Activated T-cell treated with anti-CD3 and anti-CD28 coated beads for 4 hours (primary cell): ENCODE results near the gene IP6K2.
"Not testable (repeated sequence)": the region's sequence is repeated elsewhere in the genome, so short reads cannot be mapped to it uniquely, and the experiment has no call there.

Source experiments
- DNase-seq: peaks from one replicate; pipeline ENCODE4 v3.0.0-alpha.2; 2020

IP6K2 gene, protein sequence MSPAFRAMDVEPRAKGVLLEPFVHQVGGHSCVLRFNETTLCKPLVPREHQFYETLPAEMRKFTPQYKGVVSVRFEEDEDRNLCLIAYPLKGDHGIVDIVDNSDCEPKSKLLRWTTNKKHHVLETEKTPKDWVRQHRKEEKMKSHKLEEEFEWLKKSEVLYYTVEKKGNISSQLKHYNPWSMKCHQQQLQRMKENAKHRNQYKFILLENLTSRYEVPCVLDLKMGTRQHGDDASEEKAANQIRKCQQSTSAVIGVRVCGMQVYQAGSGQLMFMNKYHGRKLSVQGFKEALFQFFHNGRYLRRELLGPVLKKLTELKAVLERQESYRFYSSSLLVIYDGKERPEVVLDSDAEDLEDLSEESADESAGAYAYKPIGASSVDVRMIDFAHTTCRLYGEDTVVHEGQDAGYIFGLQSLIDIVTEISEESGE

GRCh38 chr3:48716982-48717746 is at the start of gene IP6K2:
IP6K2 (minus strand) TSS chr3:48717221; CDS start chr3:48695291, 21,930 bp downstream.
- peak; percentile 99 for DNase-seq

- no peak for DNase-seq
These were observed 48.4 kb upstream of the IP6K2 start for GRCh38 chr3:48765376-48765775.

- no peak for DNase-seq
These were observed 45.8 kb upstream of the IP6K2 start for GRCh38 chr3:48762816-48763215.

- not testable (repeated sequence) for DNase-seq
These were observed 43.0 kb upstream of the IP6K2 start for GRCh38 chr3:48759991-48760540.

DNA sequence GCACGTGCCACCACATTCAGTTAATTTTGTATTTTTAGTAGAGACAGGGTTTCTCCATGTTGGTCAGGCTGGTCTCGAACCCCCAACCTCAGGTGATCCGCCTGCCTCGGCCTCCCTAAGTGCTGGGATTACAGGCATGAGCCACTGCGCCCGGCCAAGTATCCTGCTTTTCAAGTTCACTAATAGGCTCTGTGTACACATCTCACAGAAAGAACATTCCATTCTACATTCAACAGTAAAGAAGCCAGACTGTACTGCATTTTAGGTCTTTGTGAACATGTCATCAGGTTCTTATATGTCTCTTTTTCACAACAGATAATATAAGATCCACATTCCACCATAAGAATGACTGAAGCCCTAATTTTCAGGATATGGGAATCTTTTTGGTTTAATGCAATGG is 42.5 kb upstream of the IP6K2 start:
- not testable (repeated sequence) for DNase-seq

DNA sequence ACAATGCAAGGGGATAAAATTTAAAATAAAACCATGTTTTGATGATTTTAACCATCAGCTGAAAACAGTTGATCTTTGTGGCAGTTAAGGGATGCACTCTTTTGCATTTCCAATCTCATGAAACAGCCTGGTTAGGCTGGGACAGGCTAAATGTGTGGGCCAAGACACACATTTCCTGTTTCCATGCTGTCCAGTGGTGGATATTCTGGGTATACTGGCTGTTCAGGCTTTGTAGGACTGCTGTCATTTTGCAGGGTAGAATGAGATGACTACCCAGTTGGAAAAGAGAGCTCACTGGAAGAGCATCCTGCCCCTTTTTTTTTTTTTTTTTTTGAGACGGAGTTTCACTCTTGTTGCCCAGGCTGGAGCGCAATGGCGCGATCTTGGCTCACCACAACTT is 42.0 kb upstream of the IP6K2 start:
- no peak for DNase-seq

DNA sequence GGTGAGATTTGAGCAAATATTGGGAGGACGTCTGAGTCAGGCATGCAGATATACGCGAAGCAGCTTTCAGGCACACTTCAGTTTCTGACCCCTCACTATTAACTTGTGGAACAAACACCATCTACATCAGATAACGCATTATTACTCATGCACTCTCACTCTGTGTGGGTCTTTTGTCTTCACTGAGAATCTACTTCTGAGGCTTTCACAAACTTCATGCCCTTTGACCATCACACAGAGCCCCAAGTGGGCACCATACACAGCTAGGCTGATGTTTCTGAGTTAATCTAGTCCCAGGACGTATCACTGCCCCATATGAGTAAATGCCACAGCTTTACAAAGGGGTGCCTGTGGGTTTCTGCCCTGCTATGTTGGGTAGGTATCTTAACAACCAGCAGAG is 39.6 kb upstream of the IP6K2 start:
- DNase-seq, result no peak

DNA sequence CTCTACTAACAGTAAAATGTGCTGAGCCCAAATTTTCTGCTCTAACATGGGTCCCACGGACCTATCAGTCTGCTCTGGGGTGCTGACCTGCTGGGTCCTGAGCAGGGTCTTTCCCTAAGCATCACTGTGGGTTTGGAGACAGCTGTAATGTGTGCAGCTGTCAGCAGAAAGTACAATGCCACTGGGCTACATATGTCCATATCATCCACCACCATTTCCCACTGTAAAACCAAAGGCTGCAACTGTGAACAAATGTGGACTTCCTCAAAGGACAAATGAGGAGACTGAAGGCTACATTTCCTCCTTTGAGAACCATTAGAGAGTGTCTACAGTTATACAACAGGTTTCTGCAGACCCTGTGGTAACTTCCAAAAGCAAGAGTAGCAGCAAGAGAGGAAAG is 33.8 kb upstream of the IP6K2 start:
- DNase-seq, result no peak

DNA sequence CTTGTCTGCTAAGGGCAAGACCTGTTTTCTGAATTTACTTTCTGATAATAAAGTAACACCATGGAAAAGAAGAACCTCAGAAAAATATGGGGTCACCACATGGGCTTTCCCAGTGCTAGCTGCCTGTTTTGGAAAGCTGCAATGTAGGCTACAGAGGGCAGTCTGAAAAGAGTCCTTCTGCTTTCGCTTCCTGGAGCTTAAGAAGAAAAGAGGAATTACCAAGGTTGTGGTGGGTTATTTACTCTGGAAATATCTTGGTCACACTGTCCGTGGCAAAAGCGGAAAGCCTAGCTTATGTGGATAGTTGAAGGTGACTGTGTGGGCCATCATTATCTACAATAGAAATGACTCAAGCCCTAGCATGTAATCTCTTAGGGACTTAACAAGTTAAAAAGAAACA is 31.7 kb upstream of the IP6K2 start:
- DNase-seq, result no peak

DNA sequence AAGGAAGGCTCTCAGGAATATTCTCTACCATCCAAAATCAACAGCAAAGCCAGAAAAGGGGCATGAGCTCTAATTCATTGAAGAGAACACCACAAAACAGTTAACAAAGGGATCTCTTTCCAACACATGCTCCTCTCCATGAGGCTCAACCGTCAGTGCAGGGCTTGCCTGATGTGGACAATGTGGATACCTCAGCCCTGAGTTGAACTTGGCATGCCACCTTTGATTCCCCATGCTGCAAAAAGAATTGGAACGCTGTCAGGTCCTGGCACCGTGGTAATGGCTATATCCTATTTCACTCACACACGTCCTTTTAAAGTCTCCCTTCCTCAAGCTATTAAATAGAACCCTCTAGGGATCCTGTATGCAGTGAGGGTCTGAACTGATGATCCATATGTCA is 30.7 kb upstream of the IP6K2 start:
- DNase-seq, result no peak

- no peak for DNase-seq
These were observed 30.1 kb upstream of the IP6K2 start for GRCh38 chr3:48747015-48747615.

- DNase-seq, result no peak
These were observed 26.8 kb upstream of the IP6K2 start for GRCh38 chr3:48743773-48744172.

GRCh38 chr3:48741226-48741625 is 24.2 kb upstream of the IP6K2 start:
- not testable (repeated sequence) for DNase-seq

DNA sequence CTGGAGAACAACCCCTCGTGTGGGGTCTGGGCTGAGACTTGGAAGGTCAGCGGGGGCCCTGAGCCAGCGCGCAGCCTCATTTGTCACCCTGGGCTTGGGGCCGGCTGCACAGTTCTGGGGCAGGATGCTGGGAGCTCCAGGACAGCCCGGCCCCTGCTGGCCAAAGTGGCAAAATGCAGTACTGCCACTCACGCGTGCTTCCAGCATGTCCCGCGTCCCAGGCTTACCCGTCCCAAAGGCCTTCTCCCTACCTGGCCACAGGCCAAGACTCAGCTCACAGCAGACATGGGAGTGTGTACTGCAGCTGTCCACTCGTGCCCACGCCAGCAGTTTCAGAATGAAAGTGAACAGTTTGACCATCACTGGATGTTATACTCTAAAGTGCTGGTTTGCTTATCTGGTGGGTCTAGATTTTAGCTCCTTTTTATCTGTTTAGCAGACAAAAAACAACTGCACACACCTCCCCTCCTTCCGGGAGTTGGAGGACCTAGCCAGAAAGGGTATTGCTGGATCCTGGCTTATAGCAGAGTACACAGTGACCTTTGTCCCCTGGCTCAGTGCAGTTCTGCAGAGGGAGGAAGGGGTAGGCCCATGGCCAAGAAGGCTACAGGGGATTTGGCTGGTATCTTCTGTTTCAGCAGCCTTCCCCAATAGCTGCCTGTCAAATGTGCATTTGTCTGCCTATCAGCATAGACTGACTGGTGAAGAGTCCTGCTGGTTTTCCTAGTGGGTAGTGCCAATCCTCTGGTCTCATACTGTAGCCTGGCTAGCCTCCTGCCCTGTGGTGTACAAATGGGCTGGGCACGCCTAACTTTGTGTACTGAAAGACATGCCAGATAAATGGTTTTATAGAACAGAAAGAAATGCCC is 23.2 kb upstream of the IP6K2 start:
- DNase-seq, result peak; percentile 29

DNA sequence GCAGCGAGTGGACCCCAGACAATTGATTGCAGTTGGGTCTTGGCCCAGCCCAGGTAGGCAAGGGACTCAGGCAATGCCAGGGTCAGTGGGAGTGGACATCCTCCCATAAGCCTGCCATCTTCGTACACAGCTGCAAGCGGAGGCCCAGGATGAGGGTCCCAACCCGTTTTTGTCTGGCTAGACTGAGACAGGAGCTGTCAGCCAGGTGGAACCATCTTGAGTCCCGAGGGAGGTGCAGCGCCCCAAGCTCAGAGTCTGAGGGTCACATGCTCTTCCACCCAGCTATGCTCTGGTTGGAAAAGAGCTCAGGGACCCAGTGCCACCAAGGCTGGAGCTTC is 22.6 kb upstream of the IP6K2 start:
- no peak for DNase-seq

DNA sequence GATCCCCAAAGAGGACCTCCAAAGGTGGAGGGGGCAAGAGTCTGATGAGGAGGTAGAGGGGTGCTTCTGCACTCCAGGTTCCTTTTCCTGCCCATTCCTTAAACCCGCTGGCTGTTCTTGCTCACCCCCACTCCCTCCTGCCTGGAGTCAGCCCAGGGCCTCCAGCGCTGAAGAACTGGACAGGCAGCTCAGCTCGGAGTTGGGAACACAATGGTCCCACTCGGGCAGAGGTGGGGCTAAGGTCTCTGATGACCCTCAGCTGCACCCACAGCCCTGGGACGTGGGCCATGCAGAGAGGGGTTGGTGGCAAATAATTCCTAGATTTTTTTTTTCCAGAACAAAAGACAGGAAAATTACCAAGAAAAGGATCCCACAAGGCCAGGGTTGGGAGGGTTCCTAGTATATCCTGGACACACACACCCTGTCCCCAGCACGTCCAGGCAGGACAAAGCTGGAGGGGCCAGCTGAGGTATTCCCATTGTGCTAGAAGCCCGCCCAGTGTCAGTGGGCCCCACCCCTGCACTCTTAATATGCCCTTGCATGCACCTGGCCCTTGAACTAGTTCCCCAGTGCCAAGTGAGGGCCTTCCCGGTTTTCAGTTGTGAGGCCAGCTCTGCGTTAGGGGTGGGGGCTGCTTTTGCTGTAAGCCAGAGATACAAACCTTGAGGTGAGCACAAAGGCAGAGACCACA is 22.1 kb upstream of the IP6K2 start:
- no peak for DNase-seq

DNA sequence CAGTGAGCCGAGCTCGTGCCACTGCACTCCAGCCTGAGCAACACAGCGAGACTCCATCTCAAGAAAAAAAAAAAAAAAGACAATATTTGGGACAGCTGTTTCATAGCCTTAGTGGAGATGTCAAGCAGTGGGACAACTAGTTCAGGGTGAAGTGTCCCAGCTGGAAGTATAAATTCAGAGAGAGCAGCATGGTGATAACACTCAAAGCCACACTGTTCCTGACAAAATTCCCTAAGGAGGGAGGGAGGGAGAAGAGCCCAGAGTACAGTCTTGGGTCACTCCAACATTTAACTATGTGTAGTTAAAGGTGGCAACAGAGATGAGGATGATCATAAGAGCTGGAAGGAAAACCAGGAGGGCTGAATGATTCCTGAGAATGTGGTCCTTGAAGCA is 21.1 kb upstream of the IP6K2 start:
- DNase-seq, result no peak

DNA sequence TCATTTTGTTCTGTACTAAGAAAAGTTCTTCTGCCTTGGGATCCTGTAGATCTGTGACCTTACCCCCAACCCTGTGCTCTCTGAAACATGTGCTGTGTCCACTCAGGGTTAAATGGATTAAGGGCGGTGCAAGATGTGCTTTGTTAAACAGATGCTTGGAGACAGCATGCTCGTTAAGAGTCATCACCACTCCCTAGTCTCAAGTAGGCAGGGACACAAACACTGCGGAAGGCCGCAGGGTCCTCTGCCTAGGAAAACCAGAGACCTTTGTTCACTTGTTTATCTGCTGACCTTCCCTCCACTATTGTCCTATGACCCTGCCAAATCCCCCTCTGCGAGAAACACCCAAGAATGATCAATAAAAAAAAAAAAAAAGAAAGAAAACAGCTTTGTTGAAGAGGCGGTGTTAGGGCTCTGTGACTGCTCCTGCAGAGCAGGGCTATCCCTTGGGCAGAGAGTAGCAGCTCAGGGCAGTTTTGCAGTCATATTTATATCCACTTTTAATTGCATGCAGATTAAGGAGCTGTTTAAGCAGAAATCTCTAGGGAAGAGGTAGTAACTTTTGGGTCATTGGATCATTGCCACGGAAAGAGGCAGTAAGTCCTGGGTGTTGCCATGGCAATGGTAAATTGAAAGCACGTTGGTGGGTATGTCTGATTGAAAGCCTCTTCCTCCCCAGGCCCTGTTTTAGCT is 18.2 kb upstream of the IP6K2 start:
- DNase-seq, result not testable (repeated sequence)

DNA sequence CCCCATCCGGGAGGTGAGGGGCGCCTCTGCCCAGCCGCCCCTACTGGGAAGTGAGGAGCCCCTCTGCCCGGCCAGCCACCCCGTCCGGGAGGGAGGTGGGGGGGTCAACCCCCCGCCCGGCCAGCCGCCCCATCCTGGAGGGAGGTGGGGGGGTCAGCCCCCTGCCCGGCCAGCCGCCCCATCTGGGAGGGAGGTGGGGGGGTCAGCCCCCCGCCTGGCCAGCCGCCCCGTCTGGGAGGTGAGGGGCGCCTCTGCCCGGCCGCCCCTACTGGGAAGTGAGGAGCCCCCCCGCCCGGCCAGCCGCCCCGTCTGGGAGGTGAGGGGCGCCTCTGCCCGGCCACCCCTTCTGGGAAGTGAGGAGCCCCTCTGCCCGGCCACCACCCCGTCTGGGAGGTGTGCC is 17.5 kb upstream of the IP6K2 start:
- DNase-seq, result not testable (repeated sequence)

DNA sequence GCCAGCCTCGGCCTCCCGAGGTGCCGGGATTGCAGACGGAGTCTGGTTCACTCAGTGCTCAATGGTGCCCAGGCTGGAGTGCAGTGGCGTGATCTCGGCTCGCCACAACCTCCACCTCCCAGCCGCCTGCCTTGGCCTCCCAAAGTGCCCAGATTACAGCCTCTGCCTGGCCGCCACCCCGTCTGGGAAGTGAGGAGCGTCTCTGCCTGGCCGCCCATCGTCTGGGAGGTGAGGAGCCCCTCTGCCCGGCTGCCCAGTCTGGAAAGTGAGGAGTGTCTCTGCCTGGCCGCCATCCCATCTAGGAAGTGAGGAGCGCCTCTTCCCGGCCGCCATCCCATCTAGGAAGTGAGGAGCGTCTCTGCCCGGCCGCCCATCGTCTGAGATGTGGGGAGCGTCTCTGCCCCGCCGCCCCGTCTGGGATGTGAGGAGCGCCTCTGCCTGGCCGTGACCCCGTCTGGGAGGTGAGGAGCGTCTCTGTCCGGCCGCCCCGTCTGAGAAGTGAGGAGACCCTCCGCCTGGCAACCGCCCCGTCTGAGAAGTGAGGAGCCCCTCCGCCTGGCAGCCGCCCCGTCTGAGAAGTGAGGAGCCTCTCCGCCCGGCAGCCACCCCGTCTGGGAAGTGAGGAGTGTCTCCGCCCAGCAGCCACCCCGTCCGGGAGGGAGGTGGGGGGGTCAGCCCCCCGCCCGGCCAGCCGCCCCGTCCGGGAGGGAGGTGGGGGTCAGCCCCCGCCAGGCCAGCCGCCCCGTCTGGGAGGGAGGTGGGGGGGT is 16.9 kb upstream of the IP6K2 start:
- not testable (repeated sequence) for DNase-seq

DNA sequence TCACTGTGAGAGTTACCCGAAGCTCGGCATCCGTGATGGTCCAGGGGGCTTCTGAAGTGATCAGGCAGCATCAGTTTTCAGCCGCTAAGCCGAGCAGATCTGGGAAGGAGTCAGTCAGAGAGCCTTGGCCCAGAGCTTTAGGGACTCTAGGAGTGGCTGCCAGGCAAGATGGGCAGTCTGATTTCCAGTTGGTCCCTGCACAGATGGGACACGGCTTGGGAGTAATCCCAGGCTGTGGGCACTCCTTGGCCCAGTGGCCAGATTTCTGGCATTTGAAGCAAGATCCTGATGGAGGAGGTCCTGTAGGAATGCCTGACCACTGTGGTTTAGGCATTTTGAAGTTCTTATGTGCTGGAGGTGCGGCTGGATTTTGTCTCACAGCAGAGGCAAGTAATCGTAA is 10.5 kb upstream of the IP6K2 start:
- no peak for DNase-seq
